ENCODE measurements around the gene ZFP92. TPM values are rescaled to one million over a fixed set of nuclear protein-coding genes. Genes with fewer than 3 reads are reported as not detected.

Gene ZFP92
- total RNA-seq, 8 experiments from 2014 or later: under 0.01 to 0.19 (median 0.04) TPM; not detected in 3

- no peaks in the 10 kb centered on the region for H3K4me1 ChIP-seq (replicated peaks in 1 of 2)
- in situ Hi-C loops (cut with MboI; ENCODE audit: low pct_unique_long_range_greater_than_20kb in 2 of 9, low sequenced_read_pairs in 9 of 9, unreplicated experiment in 9 of 9): no loop called here
- no peak overlapping the region for H3K4me3 ChIP-seq
- 40 to 100% (median 94%) methylated on average over 1 to 3 of the region's 4 CpGs; no CpG with 5 or more reads in 6 of the 10 experiments for WGBS, 10 experiments
- peak in 1 of 8 experiments; percentile 45 for ATAC-seq (replicated peaks in 6 of 8)
- no peak overlapping the region for H3K27ac ChIP-seq
Observed at GRCh38 chrX:153459986-153460385, 48.7 kb downstream of the ZFP92 start.

DNA sequence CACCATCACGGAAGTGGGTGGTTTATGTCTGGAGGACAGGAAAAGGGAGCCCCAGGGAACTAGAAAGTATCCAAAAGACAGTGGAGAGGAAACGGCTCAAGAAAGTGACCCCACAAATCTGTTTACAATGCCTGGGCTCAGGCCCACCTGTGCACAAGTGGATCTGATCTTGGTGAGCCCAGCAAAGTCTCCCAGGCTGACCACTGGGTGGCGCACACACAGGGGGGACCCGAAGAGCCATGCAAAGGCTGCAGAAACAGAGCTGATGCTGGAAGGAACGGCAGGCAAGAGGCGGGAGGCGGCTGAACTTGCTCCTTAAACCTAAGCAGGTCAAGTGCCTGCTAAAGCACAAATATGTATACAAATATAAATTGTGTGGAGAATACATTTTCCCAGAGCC lies 49.6 kb downstream of the ZFP92 start:
- Histone ChIP-seq H3K27ac (no peak overlapping the region), H3K4me1 (replicated peaks in 1 of 2) (no peaks in the 10 kb centered on the region), H3K4me3 (no peak overlapping the region)
- WGBS, 10 experiments: 21 to 60% methylated on average over 3 to 4 of the region's 7 CpGs; no CpG with 5 or more reads in 8 of the 10 experiments
- peak in 7 of 8 experiments; percentile 52 to 83 (median 61) for ATAC-seq (replicated peaks in 6 of 8)
- in situ Hi-C loops (cut with MboI; ENCODE audit: low pct_unique_long_range_greater_than_20kb in 2 of 9, low sequenced_read_pairs in 9 of 9, unreplicated experiment in 9 of 9): no loop called here

Other genes starting within 250 kb of the ZFP92 start
- under 1 TPM in 2 of 8 experiments, not detected in 6; 0.14 to 0.19 TPM for gene MAGEA1, start 232.2 kb upstream of the ZFP92 start, total RNA-seq
- 1 to 10 TPM in 1 of 8 experiments, under 1 TPM in 6, not detected in 1; 0.04 to 1.2 (median 0.43) TPM for gene PNMA6F, start 89.7 kb upstream of the ZFP92 start, total RNA-seq
- 10 to 100 TPM in 1 of 8 experiments, 1 to 10 TPM in 7; 2.6 to 15.8 (median 6.3) TPM for gene ZNF275, start 77.3 kb upstream of the ZFP92 start, total RNA-seq
- under 1 TPM in 6 of 8 experiments, not detected in 2; 0.05 to 0.87 (median 0.19) TPM for gene PNMA6E, start 10.1 kb upstream of the ZFP92 start, total RNA-seq
- under 1 TPM in 5 of 8 experiments, not detected in 3; 0.05 to 0.70 (median 0.38) TPM for gene TREX2, start 34.6 kb downstream of the ZFP92 start, total RNA-seq
- 10 to 100 TPM in 7 of 8 experiments, 1 to 10 TPM in 1; 8.5 to 28.6 (median 19.0) TPM for gene HAUS7, start 59.1 kb downstream of the ZFP92 start, total RNA-seq
- gene BGN, start 83.5 kb downstream of the ZFP92 start, total RNA-seq: 100 to 1,000 TPM in 1 of 8 experiments, 1 to 10 TPM in 3, under 1 TPM in 3, not detected in 1; 0.08 to 105 (median 2.6) TPM
- 1 to 10 TPM in 2 of 8 experiments, under 1 TPM in 4, not detected in 2; 0.17 to 4.4 (median 0.66) TPM for gene ATP2B3, start 106.2 kb downstream of the ZFP92 start, total RNA-seq
- 10 to 100 TPM; 11.2 to 18.8 (median 14.6) TPM for gene CCNQ, start 187.7 kb downstream of the ZFP92 start, total RNA-seq
- 1 to 10 TPM in 2 of 8 experiments, under 1 TPM in 5, not detected in 1; 0.43 to 2.1 (median 0.77) TPM for gene DUSP9, start 235.7 kb downstream of the ZFP92 start, total RNA-seq